Keratinocyte (primary cell): ENCODE measurements around the gene LOXHD1. TPM values are rescaled to one million over a fixed set of nuclear protein-coding genes. Genes with fewer than 3 reads are reported as not detected.

ENCODE experiments used
- DNase-seq: peaks from one replicate; pipeline ENCODE4 v3.0.0-alpha.2; 2011; ENCODE audit warnings: low read depth, missing footprints, low spot score
- FAIRE-seq: peaks from 2 replicates; lab custom pipeline; 2011; peaks lifted over from hg19 to GRCh38; lab: Jason Lieb, UNC
- H2AFZ ChIP-seq: 2 replicates; pipeline ENCODE4 v1.6.0; 2012; ENCODE audit warnings: low read length, control low read depth, inconsistent platforms; ENCODE audit not compliant: control insufficient read depth
- H3K27ac ChIP-seq: 2 replicates; pipeline ENCODE4 v1.5.1; 2011; ENCODE audit warnings: low read length; ENCODE audit not compliant: control insufficient read depth, insufficient read depth
- H3K27me3 ChIP-seq: 3 replicates; pipeline ENCODE4 v1.6.0; 2011; ENCODE audit warnings: low read length; ENCODE audit not compliant: control insufficient read depth, insufficient read depth; ENCODE audit errors: extremely low read depth
- H3K36me3 ChIP-seq, 2 experiments: 2 replicates in 1 of 2; 3 replicates in 1 of 2; pipeline ENCODE4 v1.5.1; 2011; ENCODE audit warnings: low read length in 2 of 2, mild to moderate bottlenecking in 1 of 2; ENCODE audit not compliant: control insufficient read depth in 2 of 2, insufficient read depth in 2 of 2; ENCODE audit errors: extremely low read depth in 1 of 2
- H3K4me1 ChIP-seq: 3 replicates; pipeline ENCODE4 v1.5.1; 2011; ENCODE audit warnings: low read length; ENCODE audit not compliant: control insufficient read depth, insufficient read depth; ENCODE audit errors: extremely low read depth
- H3K4me2 ChIP-seq: 3 replicates; pipeline ENCODE4 v1.6.0; 2011; ENCODE audit warnings: low read depth, low read length; ENCODE audit not compliant: control insufficient read depth, insufficient read depth; ENCODE audit errors: extremely low read depth
- H3K4me3 ChIP-seq, 3 experiments: fragments of 200-600 bp in 1 of 3; sonication (generic) in 1 of 3; 2 replicates in 2 of 3; 3 replicates in 1 of 3; pipeline ENCODE4 v1.5.1; 2011 to 2016; ENCODE audit warnings: low read length in 3 of 3, mild to moderate bottlenecking in 3 of 3, control low read depth in 2 of 3, inconsistent platforms in 1 of 3, low read depth in 1 of 3, mixed read lengths in 1 of 3, mixed run types in 1 of 3, moderate library complexity in 1 of 3; ENCODE audit not compliant: control insufficient read depth in 2 of 3, insufficient read depth in 2 of 3; ENCODE audit errors: extremely low read depth in 1 of 3
- H3K79me2 ChIP-seq: 2 replicates; pipeline ENCODE4 v1.6.0; 2012; ENCODE audit warnings: low read length; ENCODE audit not compliant: control insufficient read depth, insufficient read depth
- H3K9ac ChIP-seq: 3 replicates; pipeline ENCODE4 v1.6.0; 2011; ENCODE audit warnings: low read length; ENCODE audit not compliant: control insufficient read depth, insufficient read depth; ENCODE audit errors: extremely low read depth
- H3K9me1 ChIP-seq: 3 replicates; pipeline ENCODE4 v1.6.0; 2011; ENCODE audit warnings: low read length; ENCODE audit not compliant: control insufficient read depth, insufficient read depth; ENCODE audit errors: extremely low read depth
- H3K9me3 ChIP-seq: 2 replicates; pipeline ENCODE4 v1.5.1; 2012; ENCODE audit warnings: low read depth, low read length; ENCODE audit not compliant: control insufficient read depth
- H4K20me1 ChIP-seq: 3 replicates; pipeline ENCODE4 v1.6.0; 2011; ENCODE audit warnings: low read length; ENCODE audit not compliant: control insufficient read depth, insufficient read depth; ENCODE audit errors: extremely low read depth
- CTCF ChIP-seq, 3 experiments: IDR thresholded peaks in 1 of 3; conservative IDR thresholded peaks in 1 of 3; optimal IDR thresholded peaks in 1 of 3; 2 replicates in 2 of 3; 3 replicates in 1 of 3; pipeline versions ENCODE3 to v1.5.1; 2011; ENCODE audit warnings: low read length in 3 of 3, mild to moderate bottlenecking in 3 of 3, moderate library complexity in 2 of 3, control low read depth in 1 of 3, inconsistent platforms in 1 of 3; ENCODE audit not compliant: insufficient read depth in 2 of 3; ENCODE audit errors: extremely low read depth in 1 of 3
- EZH2 ChIP-seq: IDR thresholded peaks from one replicate; pipeline ENCODE4 v1.6.1; 2012; ENCODE audit warnings: inconsistent platforms, mild to moderate bottlenecking, low read length, moderate library complexity
- dilution Hi-C: fragments of 300-500 bp; cut with MboI; formaldehyde crosslinking; loops from one replicate; pipeline ENCODE4 v1.7.0; 2020; ENCODE audit warnings: low sequenced_read_pairs; ENCODE audit not compliant: extremely low pct_ligation_motif_present
- polyA plus RNA-seq, 5 experiments: library from polyadenylated mRNA; depleted of rRNA in 3 of 5; stranded (reverse) in 3 of 5; stranded (forward) in 1 of 5; unstranded in 1 of 5; fragments of >200 nt; gene quantifications; 1 replicate in 1 of 5; 2 replicates in 3 of 5; 3 replicates in 1 of 5; pipeline versions ENCODE4 v1.2.1 to v1.2.3, GENCODE V29; 2011 to 2012; ENCODE audit warnings: missing spikeins in 2 of 5, low read depth in 1 of 5, low replicate concordance in 1 of 5

The LOXHD1 gene
- polyA plus RNA-seq, 1 donor (not counting 4 experiments of a cell fraction or from before 2014, with no cell fraction given), result not detected

GRCh38 chr18:46449499-46449898, 207.5 kb downstream of the LOXHD1 start:
- no peak for TF ChIP-seq EZH2
- TF ChIP-seq CTCF (optimal IDR thresholded peaks at IDR 0.05 in 1 of 3, IDR thresholded peaks at IDR 0.05 in 1 of 3, conservative IDR thresholded peaks at IDR 0.05 in 1 of 3; ENCODE audit: extremely low read depth in 1 of 3, insufficient read depth in 2 of 3, low read length in 3 of 3), result no peak
- Histone ChIP-seq H3K9me1 (no peaks in the 10 kb centered on the region), H2AFZ (no peak overlapping the region), H3K79me2 (no peaks in the 10 kb centered on the region), H3K9me3 (peaks cover 2% of the 10 kb centered on the region), H3K9ac (no peak overlapping the region), H3K27me3 (no peaks in the 10 kb centered on the region), H3K27ac (no peak overlapping the region), H3K36me3 (no peaks in the 10 kb centered on the region), H3K4me1 (no peaks in the 10 kb centered on the region), H4K20me1 (no peaks in the 10 kb centered on the region), H3K4me3 (no peak overlapping the region), H3K4me2 (no peak overlapping the region)
- dilution Hi-C loops, result no loop called here
- DNase-seq, result no peak
- peak; percentile 9 for FAIRE-seq

GRCh38 chr18:46449033-46449432, 208.0 kb downstream of the LOXHD1 start:
- TF ChIP-seq CTCF (optimal IDR thresholded peaks at IDR 0.05 in 1 of 3, IDR thresholded peaks at IDR 0.05 in 1 of 3, conservative IDR thresholded peaks at IDR 0.05 in 1 of 3; ENCODE audit: extremely low read depth in 1 of 3, insufficient read depth in 2 of 3, low read length in 3 of 3) (no peak), EZH2 (no peak)
- FAIRE-seq, result no peak
- no peak for DNase-seq
- Histone ChIP-seq H3K9me1 (no peaks in the 10 kb centered on the region), H3K9me3 (peaks cover 2% of the 10 kb centered on the region), H3K9ac (no peak overlapping the region), H3K4me2 (no peak overlapping the region), H2AFZ (no peak overlapping the region), H3K79me2 (no peaks in the 10 kb centered on the region), H3K27ac (no peak overlapping the region), H4K20me1 (no peaks in the 10 kb centered on the region), H3K36me3 (no peaks in the 10 kb centered on the region), H3K4me3 (no peak overlapping the region), H3K4me1 (no peaks in the 10 kb centered on the region), H3K27me3 (no peaks in the 10 kb centered on the region)
- dilution Hi-C loops, result no loop called here
